HG02885 (cell line): Measurements from ENCODE around the gene CADM3.
A peak's percentile ranks its signal among the peaks of the same experiment; 100 is the strongest.

Experiments used
- ATAC-seq: cut with Tn5 transposase; IDR thresholded peaks from one replicate; pipeline ENCODE4 v1.9.1; 2021; ENCODE audit warnings: mild to moderate bottlenecking; ENCODE audit not compliant: unreplicated experiment, poor library complexity

CADM3 gene

DNA sequence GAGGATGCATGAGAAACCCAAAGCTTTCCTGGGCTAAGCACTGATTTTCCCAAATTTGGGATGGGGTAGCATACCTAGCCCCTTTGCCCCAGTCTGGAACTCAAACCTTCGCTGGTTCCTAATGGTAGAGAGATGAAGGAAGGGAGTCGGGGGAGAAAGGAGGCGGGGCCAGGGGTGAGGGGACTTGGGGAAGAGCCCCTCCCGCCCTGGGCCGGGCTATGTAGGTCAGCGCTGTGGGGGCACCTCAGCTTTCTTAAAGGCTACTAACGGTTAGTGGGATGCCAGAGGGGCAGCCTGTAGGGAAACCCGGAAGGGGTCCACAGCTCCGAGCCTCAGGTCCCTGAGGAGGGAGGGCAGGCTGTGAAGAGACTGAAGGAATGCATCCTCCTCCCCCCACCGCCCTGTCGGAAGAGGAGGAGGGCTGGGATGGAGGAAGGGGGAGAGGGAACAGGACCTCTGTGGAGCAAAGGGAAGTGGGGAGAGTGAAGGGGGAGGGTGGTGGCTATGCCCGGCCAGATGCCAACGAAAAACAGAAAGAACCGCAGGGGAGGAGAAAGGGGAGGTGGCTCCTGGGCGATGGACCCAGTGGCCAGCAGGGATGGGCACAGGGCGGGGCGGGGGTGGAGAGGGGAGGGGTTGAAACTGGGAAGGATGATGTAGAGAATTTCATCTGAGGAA is 1.3 kb downstream of the CADM3 start:
- ATAC-seq, result no peak

DNA sequence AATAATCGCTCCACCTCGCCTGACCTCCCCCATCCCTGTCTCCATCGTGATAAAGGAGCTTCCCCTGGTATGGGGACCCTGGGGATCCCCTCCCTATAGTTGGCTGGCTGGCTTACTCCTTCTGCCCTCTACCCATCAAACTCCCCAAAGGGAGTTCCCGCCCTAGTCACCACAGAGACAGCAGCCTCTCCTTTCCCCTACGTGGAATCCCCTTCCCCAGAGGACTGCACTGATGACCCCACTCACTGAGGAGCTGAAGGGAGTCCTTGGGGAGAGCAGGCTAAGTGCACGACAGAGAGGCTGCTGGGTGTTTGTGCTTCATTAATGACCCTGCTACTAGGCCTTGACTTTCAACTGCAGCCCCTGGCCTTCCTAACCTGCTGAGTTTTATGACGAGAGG is 1.9 kb downstream of the CADM3 start:
- ATAC-seq, result no peak

DNA sequence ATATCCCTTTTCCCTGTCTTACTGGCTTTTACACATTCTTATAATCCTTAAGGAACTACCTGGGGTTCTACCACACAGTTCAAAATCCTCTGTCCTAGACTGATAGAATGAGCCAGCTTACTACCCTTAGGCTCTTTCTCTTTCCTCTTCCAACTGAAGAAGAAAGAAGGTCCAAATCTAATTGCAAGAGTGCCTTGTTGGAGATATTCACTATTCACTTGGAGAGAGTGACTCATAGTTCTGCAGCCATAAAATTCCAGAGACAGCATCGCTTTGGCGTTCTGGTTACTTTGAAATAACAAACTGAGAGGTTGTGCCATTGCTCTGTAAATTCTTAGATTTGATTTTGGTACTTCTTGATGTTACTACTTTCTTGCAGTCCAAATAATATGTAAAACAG is 4.2 kb downstream of the CADM3 start:
- no peak for ATAC-seq

DNA sequence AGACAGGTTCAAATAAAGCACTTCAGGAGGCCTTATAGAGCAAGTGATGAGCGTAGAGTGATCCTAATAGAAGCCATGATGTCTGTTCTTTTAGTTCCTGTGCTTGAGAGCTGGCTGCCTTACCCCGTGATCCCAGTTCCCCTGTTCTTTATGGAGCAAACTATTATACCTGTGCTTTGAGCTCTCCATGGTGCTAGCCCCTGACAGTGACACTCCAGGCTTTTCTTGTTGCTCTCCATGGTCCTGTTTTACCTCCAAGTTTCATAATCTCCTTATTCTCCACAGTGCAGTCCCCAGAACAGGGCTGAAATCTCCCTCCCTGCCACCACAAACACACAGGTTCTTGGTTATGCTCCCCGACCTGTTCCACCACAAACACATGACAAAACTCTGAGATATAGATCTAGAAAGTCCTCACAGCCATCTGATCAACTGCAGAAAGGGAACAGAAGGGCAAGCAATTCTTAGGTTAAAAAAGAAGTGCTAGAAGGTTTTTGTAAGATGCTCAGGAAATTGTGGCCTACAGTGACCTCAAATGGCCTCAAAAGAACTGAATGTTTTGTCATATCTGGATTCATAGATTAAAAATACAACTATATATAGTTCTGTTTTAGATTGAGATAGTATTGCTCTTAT is 6.0 kb downstream of the CADM3 start:
- ATAC-seq, result peak; percentile 39

DNA sequence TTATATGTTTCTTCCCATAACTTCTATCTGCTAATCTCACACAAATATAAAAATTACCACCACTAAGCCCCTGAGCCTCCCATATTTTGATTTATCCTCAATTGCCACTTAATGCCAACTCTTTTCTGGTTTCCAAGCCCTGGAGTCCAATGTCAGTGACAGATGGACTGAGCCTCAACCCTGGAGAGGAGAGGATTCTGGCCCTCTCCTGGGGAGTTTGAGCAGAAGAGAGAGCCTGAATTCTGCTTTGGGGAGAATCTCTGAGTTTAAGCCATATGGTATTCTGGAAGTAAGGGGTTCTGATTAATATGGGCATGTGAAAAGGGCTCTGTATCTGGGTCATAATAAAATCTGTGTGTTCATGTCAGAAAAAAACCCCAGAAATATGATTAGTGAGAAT is 8.5 kb downstream of the CADM3 start:
- ATAC-seq, result no peak

DNA sequence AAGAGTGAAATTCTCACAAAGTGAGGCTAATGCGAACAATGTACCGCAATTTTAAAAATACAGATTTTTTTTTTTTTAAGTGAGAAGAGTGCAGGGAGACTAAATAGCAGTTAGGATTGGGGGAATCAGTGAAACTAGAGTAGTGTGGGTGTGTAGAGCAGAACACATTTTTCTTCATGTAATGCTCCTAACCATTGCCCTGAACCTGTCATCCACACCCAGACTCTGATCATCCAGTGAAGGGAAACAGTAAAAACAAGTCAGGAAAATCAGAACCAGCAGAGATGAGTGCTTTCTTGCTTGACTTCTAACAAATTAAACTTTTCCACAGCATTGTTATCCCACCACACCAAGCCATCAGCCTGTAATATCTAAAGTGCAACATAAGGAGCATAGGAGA is 9.1 kb downstream of the CADM3 start:
- no peak for ATAC-seq

DNA sequence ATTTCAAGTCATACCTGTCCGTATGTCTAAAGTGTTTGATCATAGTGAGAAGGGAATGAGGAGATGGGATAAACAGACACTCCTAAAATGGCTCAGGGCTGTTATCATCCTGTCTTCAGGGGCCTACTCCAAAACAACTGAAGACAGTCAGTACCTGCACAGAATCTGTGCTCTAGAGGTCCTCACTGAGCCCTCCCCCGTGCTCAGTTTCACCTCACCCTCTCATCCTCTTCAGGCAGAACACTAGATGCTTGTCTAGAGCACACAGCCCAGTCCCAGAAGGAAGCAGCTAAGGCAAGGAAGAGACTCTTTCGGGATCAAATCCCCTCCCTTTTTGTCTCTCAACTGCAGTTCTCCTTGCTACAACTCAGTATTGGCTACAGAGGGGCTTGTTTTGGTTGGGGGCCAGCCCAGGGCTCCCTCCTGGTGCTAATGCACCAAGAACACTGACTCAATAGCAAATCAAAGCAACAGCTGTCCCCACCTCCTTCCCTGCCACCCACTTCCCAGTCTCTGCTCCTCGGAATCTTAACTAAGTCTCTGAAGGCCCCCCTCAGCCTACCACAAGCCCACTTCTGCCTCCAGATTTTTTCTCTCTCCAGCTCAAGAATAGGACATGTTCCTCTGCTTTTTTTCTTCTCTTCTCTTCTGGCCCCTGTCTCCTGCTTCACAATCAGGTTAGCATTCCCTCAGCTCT is 10.1 kb downstream of the CADM3 start:
- ATAC-seq, result no peak

DNA sequence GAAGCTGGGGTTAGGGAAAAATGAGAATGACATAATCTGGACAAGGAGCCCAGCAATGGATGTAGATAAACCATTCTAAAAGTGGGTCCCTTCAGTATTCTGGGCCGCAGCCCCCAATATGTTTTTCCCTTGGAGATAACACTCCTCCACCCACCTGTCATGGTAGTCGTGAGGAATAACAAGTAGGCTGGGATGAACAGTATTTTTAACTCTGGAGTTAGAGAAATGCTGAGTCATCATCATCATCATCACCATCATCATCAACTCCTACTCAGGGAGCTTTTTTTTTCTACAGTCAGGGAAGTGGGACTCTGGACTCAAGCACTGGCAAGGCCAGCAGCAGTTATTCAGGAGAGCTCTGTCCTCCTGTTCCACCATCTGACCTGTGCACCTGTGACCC is 12.8 kb downstream of the CADM3 start:
- ATAC-seq, result no peak

DNA sequence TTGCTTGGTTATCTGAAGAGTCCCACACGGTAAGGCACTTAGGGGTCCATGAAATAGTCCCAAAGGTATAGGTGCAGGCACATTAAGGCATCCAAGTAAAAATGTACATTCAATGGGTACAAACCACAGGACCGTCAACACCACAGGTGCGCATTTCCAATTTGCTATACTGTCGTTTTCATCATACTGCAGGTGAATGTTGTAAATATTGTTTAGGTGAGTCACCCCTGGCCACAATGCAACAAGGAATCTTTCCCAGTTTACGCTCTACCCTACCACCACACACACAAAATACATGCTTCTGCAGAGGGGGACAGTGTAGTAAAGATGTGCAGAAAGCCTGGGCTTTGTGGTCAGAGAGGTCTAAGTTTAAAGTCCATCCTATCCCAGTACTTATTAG is 13.7 kb downstream of the CADM3 start:
- ATAC-seq, result no peak

DNA sequence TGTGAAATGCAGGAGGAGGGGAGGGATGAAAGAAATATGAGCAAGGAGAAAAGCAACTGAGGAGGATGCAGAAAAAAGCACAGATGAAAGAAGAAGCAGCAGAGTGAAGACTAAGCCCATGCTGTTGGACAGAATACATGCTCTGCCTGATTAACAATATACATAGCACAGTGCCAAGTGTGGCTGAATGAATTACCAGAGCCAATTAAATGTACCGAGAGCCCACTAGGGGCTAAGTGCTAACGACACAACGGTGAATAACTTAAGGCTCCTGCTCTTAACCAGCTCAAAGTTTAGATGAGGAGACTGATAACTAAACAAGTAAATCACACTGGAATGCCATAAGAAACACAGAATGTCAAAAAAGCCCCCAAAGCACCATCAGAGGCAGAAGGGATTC is 15.6 kb downstream of the CADM3 start:
- ATAC-seq, result no peak

DNA sequence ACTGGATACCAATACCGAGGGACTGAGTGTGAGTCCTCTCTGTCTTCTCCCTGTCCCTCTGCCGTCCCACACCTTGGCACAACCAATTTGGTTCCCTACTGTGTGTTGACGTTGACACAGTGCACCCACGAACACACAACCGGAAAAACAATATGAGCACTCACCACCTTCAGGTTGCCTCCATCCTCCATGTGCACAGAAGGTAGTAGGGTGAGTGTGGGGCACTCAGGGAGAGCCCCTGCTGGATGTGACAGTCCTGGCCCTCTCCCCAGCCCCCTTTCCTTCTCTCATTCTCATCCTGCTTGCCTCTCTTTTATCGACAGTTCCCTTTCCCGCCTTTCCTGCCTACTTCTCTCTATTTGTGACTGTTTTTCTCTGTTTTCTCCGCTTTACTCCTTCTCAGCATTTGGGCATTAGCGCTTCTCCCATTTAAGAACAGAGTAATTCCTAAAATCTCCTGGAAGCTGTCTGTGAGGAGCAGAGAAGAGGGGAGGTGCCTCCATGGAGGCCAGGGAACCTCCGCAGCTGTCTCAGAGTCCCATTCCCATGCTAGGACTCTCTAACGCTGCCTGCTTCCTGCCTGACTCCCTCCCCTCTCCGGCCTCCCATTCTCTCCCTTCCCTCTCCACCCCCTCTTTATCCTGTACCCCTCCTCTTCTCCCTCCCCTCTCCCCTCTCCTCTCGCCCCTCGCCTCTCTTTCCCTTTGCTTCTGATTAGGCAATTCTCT is 16.4 kb downstream of the CADM3 start:
- no peak for ATAC-seq

DNA sequence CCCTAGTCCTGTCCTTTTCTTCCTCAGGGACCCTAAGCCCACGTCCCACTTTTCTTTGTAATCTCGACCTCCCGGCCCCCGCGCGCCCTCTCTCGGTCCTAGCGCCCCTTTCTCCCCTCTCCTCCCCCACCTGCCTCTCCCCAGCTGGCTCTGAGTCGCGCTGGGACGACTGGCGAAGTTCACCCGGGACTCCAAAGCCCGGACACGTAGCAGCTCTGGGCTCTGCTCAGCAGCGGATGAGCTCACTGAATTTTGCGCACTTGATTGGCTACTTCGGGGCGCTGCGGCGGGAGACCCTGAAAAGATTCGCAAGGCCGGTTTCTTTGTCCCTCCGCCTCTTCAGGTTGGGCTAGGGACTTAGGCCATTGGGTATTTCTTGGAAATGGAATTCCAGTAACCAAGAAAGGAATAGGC is 17.0 kb downstream of the CADM3 start:
- peak; percentile 98 for ATAC-seq

DNA sequence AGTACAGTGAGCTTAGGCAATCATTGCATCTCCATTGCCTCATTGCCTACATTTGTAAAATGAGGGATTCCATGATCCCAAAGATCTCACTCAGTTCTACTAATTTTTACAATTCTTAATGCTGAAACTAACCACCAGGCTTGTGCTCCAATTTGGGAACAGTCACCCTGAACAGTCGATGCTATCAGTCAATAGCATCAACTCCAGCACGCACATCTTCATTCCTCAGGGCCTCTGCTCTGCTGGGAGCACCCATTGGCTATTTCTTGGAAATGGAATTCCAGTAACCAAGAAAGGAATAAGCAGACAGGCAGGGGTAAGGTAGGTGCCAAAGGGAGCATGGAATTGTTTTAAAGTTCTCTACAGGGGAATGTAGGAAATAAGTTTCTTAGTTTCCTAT is 19.0 kb downstream of the CADM3 start:
- no peak for ATAC-seq

DNA sequence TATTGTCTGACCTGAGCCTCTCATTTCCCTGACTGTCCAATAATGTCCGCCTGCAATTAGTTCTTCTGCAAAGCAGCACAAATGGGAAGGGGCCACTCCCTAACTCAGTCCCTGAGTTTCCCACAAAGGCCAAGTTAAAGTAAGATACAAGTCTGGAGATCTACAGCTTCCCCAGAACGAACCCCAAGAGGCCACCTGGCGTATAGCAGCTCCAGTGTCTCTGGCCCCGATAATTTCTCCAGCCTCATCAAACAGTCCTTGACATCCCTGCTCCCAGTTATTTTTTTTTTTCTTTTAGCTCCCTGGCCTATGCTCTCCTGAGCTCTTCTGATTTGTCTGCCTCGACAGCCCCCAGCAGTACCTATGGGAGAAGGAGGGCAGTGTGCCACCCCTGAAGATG is 25.1 kb downstream of the CADM3 start:
- no peak for ATAC-seq

DNA sequence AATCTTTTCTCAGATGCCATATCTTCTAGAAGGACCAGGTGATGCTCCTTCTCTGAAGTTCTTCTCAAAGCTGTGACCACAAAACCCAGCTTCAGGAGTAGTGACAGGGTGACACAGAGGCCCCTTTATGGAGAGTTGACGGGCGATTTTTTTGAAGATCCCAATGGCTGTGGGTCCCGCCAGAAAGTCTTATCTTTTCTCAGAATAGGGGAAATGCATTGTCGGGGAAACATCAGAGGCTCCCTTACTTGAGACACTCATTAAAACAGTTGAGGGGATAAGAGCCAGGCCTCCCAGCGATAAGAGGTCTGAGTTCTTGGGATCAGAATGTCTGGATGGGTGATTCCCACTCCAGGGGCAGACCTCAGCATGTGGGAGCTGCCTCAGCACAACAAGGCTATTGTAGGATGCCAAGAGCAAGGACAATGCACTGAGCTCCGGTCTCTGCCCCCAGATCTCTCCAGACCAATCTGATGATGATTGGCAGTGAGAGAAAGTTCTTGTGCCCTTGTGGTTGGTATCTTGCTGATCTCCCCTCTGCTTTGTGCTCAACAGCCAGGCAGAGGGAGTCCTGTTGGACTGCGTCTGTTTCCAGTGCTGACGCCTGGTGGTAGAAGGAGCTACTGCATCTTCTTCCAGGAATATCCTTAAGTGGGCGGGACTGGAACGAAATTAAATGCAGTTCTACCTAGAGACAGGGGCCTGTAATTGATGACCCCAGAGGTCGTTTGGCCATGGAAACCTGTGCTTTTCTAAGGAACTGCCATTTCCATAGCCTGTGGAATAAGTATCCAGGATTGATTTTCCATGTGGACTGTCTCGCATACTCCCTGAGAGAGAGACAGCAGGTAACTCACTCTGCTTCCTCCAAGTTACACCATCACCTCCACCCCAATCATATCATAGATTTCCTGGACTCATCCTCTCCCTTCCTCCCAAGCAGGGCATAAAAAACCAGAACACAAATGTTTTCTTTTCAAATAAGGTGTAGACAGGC is 26.4 kb downstream of the CADM3 start:
- peak; percentile 86 for ATAC-seq

DNA sequence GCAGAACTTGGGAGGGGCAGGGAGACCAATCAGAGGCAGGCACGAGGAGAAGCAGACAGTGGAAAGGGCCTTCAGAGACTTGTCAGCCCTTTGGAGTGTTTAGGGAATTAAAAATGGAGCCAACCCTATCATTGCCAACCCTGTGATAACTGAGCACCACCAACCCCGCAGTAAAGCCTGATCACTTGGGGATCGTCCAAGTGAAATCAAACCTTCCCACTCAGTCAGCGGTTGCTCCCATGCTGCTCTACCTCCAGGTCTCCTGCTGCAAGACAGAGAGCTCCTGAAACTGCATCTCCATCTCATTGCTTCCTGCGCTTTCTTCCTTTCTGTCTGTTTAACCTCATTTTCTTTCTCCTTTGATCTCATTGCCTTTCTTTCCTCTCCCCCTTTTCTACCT is 28.5 kb downstream of the CADM3 start:
- ATAC-seq, result no peak

DNA sequence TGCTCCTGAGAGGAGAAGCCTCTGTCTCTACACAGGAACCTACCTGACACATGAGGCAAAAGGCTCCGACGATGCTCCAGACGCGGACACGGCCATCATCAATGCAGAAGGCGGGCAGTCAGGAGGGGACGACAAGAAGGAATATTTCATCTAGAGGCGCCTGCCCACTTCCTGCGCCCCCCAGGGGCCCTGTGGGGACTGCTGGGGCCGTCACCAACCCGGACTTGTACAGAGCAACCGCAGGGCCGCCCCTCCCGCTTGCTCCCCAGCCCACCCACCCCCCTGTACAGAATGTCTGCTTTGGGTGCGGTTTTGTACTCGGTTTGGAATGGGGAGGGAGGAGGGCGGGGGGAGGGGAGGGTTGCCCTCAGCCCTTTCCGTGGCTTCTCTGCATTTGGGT is 29.4 kb downstream of the CADM3 start:
- no peak for ATAC-seq

DNA sequence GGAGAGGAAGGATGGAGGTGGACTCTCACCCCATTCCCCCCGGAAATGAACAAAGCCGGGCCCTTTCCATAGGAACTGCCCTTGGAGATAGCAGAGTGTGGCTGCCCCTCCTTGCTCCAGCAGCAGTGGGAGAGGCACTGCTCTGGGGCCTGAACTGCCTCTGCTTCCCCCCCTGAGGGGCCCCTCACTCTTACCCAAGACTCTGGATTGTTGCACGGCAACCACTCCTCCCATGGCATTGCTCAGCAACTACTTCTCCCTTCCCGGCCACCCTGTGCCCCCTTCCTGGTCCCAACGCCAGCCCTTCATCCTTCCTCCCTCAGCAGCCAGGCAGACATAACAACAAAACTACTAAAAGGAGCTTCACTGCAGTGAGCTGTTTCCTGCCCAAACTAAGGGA is 30.2 kb downstream of the CADM3 start:
- ATAC-seq, result no peak

DNA sequence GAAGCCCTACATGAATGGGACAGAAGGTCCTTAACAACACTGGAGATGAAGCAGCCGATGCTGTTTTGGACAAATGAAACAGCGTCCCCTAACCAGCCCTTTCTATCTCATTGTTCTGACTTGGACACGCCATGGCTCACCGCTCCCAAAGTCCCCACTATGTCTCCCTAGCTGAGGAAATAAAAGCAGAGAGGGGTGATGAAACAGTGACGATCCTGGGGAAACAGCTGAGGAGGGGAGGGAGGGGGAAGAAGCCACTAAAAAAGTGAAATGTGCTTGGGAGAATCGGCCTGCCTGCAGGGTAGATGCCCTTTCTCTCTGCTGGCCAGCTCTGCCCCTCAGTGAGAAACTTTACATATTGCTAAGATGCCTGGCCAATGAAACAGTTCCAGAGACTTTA is 32.2 kb downstream of the CADM3 start:
- no peak for ATAC-seq
